ENCODE results near the gene TXNRD2. TPM values are rescaled to one million over a fixed set of nuclear protein-coding genes. Genes with fewer than 3 reads are reported as not detected.

The TXNRD2 gene
- 24.1 and 28.9 TPM in 2 replicates for total RNA-seq (2014; rRNA removed; shearing (Covaris generic))
- total RNA-seq (2022): 23.5 and 24.7 TPM in 2 replicates
- Bru-seq, nascent RNA: percentile 45 among the genes with signal in this experiment
- BruChase-seq, experiment 1, labeled RNA remaining after a 6-hour chase: percentile 49 among the genes with signal in this experiment
- BruChase-seq, experiment 2, labeled RNA remaining after a 2-hour chase: percentile 47 among the genes with signal in this experiment
- long read RNA-seq, partial matches to known transcripts: 1 of 31 reads
- long read RNA-seq, other reads (novel, unspliced or antisense): 27 of 31 reads

GRCh38 chr22:19941365-19942082, at the start of gene TXNRD2, which contains the start of gene COMT:
Gene TXNRD2, minus strand, starts transcription at chr22:19941818. Its CDS starts 15 bp downstream, at chr22:19941803.
Gene COMT, plus strand, starts transcription at chr22:19941772. Its CDS starts 20,755 bp downstream, at chr22:19962527.
- peaks cover 32% of the 10 kb centered on the region for H3K79me2 ChIP-seq (ENCODE audit: insufficient read depth, low read depth, low read length)
- CTCF ChIA-PET (ENCODE audit: unreplicated experiment): interaction anchor here (0.6 kb wide), 1 partner anchor 17 kb away, joined by 3 read pairs; no protein-coding TSS in a partner anchor

GRCh38 chr22:19991395-19991644, 49.7 kb upstream of the TXNRD2 start:
- intact Hi-C loops (cut with micrococcal nuclease; ENCODE audit: unreplicated experiment): no loop called here
- CTCF ChIA-PET (ENCODE audit: unreplicated experiment): no interaction called here
- H2AFZ ChIP-seq (ENCODE audit: low read length): no peak overlapping the region
- no peaks in the 10 kb centered on the region for H4K20me1 ChIP-seq (ENCODE audit: insufficient read depth, low read length)
- H3K79me2 ChIP-seq (ENCODE audit: insufficient read depth, low read depth, low read length): no peaks in the 10 kb centered on the region
- POLR2A ChIA-PET: no interaction called here
- DNase-seq (ENCODE audit: low spot score): no peak
- peaks cover 8% of the 10 kb centered on the region for H3K4me1 ChIP-seq (ENCODE audit: insufficient read depth, low read length, poor library complexity, severe bottlenecking)
- no TSS peak for BruUV-seq (replicated peaks)
- no peak overlapping the region for H3K27ac ChIP-seq (ENCODE audit: low read depth, low read length, poor library complexity, severe bottlenecking)
- no peaks in the 10 kb centered on the region for H3K36me3 ChIP-seq (ENCODE audit: insufficient read depth, low read length)
- TF ChIP-seq CTCF (conservative IDR thresholded peaks at IDR 0.05; ENCODE audit: low read length) (no peak), EZH2phosphoT487 (IDR thresholded peaks at IDR 0.05; ENCODE audit: borderline replicate concordance, low read depth, low read length) (no peak)
- no peak overlapping the region for H3K4me2 ChIP-seq (ENCODE audit: low read length)
- H3K4me3 ChIP-seq (ENCODE audit: low read depth, low read length, poor library complexity, severe bottlenecking): no peak overlapping the region
- no peaks in the 10 kb centered on the region for H3K9me2 ChIP-seq (ENCODE audit: insufficient read depth, low read length)
- H3K9me3 ChIP-seq (ENCODE audit: low read length): no peaks in the 10 kb centered on the region

More at GRCh38 chr22:19941365-19942082, at the start of gene TXNRD2, which contains the start of gene COMT:
- Histone ChIP-seq H2AFZ (ENCODE audit: low read length) (peak within 1 kb of the TSS; percentile 90), H3K4me3 (ENCODE audit: low read depth, low read length, poor library complexity, severe bottlenecking) (peak within 1 kb of the TSS; percentile 95), H3K4me2 (ENCODE audit: low read length) (peak within 1 kb of the TSS; percentile 98), H3K9me2 (ENCODE audit: insufficient read depth, low read length) (no peaks in the 10 kb centered on the region), H3K4me1 (ENCODE audit: insufficient read depth, low read length, poor library complexity, severe bottlenecking) (peaks cover 29% of the 10 kb centered on the region), H3K9me3 (ENCODE audit: low read length) (no peaks in the 10 kb centered on the region), H4K20me1 (ENCODE audit: insufficient read depth, low read length) (no peaks in the 10 kb centered on the region), H3K27ac (ENCODE audit: low read depth, low read length, poor library complexity, severe bottlenecking) (peak within 1 kb of the TSS; percentile 66), H3K36me3 (ENCODE audit: insufficient read depth, low read length) (peaks cover 11% of the 10 kb centered on the region)
- POLR2A ChIA-PET: no interaction called here
- no peak for TF ChIP-seq EZH2phosphoT487 (IDR thresholded peaks at IDR 0.05; ENCODE audit: borderline replicate concordance, low read depth, low read length)
- intact Hi-C loops (cut with micrococcal nuclease; ENCODE audit: unreplicated experiment): loop anchor here (2.0 kb wide), 1 partner anchor 55 kb away; no protein-coding TSS in a partner anchor
- BruUV-seq (replicated peaks): no TSS peak
- DNase-seq (ENCODE audit: low spot score): peak; percentile 84

- no peaks in the 10 kb centered on the region for H4K20me1 ChIP-seq (ENCODE audit: insufficient read depth, low read length)
- ChIA-PET CTCF (ENCODE audit: unreplicated experiment) (no interaction called here), POLR2A (no interaction called here)
- no peak for TF ChIP-seq CTCF (conservative IDR thresholded peaks at IDR 0.05; ENCODE audit: low read length)
- H3K27ac ChIP-seq (ENCODE audit: low read depth, low read length, poor library complexity, severe bottlenecking): no peak overlapping the region
- no peak overlapping the region for H3K4me3 ChIP-seq (ENCODE audit: low read depth, low read length, poor library complexity, severe bottlenecking)
- no peak overlapping the region for H2AFZ ChIP-seq (ENCODE audit: low read length)
- H3K4me1 ChIP-seq (ENCODE audit: insufficient read depth, low read length, poor library complexity, severe bottlenecking): peaks cover 8% of the 10 kb centered on the region
- H3K79me2 ChIP-seq (ENCODE audit: insufficient read depth, low read depth, low read length): no peaks in the 10 kb centered on the region
- H3K4me2 ChIP-seq (ENCODE audit: low read length): no peak overlapping the region
- DNase-seq (ENCODE audit: low spot score): no peak
- BruUV-seq (replicated peaks): no TSS peak
- no peaks in the 10 kb centered on the region for H3K9me2 ChIP-seq (ENCODE audit: insufficient read depth, low read length)
- intact Hi-C loops (cut with micrococcal nuclease; ENCODE audit: unreplicated experiment): no loop called here
- no peaks in the 10 kb centered on the region for H3K36me3 ChIP-seq (ENCODE audit: insufficient read depth, low read length)
- no peaks in the 10 kb centered on the region for H3K9me3 ChIP-seq (ENCODE audit: low read length)
Measured at GRCh38 chr22:19990609-19991394, 49.2 kb upstream of the TXNRD2 start.

All from OCI-LY7 (cell line).